NCI-H345 treated with DMSO at 0.1 percent for 48 hours (cell line): ENCODE measurements around the gene NMRK1.

Experiments
- DNase-seq: peaks from one replicate; lab custom pipeline; 2025; ENCODE audit not compliant: unreplicated experiment; lab: John Stamatoyannopoulos, UW

Gene NMRK1

GRCh38 chr9:75087824-75088645 lies at the start of gene NMRK1, which contains the start of gene OSTF1:
Gene NMRK1, minus strand, starts transcription at chr9:75088155. Its CDS starts 5,040 bp downstream, at chr9:75083115.
Gene OSTF1, plus strand, starts transcription at chr9:75088514. Its CDS starts 179 bp downstream, at chr9:75088693.
- peak; percentile 94 for DNase-seq

- DNase-seq = no peak
Observed at GRCh38 chr9:75134495-75134894, 46.5 kb upstream of the NMRK1 start.

GRCh38 chr9:75133396-75133795 lies 45.4 kb upstream of the NMRK1 start:
- no peak for DNase-seq

- no peak for DNase-seq
Observed at GRCh38 chr9:75132244-75132643, 44.3 kb upstream of the NMRK1 start.

- no peak for DNase-seq
Observed at GRCh38 chr9:75131700-75132099, 43.7 kb upstream of the NMRK1 start.

- DNase-seq = no peak
Observed at GRCh38 chr9:75130621-75131230, 42.8 kb upstream of the NMRK1 start.

- DNase-seq = no peak
Observed at GRCh38 chr9:75130172-75130571, 42.2 kb upstream of the NMRK1 start.

- no peak for DNase-seq
Observed at GRCh38 chr9:75128535-75128934, 40.6 kb upstream of the NMRK1 start.

- DNase-seq = no peak
Observed at GRCh38 chr9:75123696-75124095, 35.7 kb upstream of the NMRK1 start.

- no peak for DNase-seq
Observed at GRCh38 chr9:75121914-75122558, 34.1 kb upstream of the NMRK1 start.

GRCh38 chr9:75120686-75121085 lies 32.7 kb upstream of the NMRK1 start:
- no peak for DNase-seq

- no peak for DNase-seq
Observed at GRCh38 chr9:75117564-75117963, 29.6 kb upstream of the NMRK1 start.

GRCh38 chr9:75116306-75116705 lies 28.4 kb upstream of the NMRK1 start:
- no peak for DNase-seq

GRCh38 chr9:75112789-75113188 lies 24.8 kb upstream of the NMRK1 start:
- DNase-seq = no peak

GRCh38 chr9:75111019-75111622 lies 23.2 kb upstream of the NMRK1 start:
- DNase-seq = no peak

GRCh38 chr9:75109210-75109839 lies 21.4 kb upstream of the NMRK1 start:
- no peak for DNase-seq

GRCh38 chr9:75108571-75108970 lies 20.6 kb upstream of the NMRK1 start:
- DNase-seq = no peak

GRCh38 chr9:75106857-75107256 lies 18.9 kb upstream of the NMRK1 start:
- DNase-seq = no peak

GRCh38 chr9:75105841-75106240 lies 17.9 kb upstream of the NMRK1 start:
- DNase-seq = no peak

- DNase-seq = no peak
Observed at GRCh38 chr9:75105019-75105540, 17.1 kb upstream of the NMRK1 start.

GRCh38 chr9:75104607-75105006 lies 16.7 kb upstream of the NMRK1 start:
- no peak for DNase-seq
